ENCODE results near the gene ATG16L1.

DNA sequence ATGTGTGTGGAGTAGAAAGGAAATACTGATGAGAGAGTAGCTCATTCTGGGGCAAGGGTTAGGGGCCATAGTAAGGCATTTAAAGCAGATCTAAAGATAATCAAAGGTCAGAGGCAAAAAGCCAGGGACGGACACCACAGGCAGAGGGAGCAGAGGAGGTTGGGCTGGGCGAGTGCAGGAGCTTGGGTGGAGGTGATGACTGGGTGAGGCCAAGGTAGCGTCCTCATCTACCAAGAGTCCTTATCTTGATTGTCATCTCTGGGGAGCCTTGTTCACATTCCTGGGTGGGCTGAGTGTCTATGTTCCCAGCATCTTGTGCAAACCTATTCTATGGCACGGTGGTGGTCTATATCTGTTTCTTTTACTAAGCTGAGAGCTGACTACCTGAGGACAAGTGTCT lies 30.1 kb downstream of the ATG16L1 start:
- TF ChIP-seq, protein P1, sequence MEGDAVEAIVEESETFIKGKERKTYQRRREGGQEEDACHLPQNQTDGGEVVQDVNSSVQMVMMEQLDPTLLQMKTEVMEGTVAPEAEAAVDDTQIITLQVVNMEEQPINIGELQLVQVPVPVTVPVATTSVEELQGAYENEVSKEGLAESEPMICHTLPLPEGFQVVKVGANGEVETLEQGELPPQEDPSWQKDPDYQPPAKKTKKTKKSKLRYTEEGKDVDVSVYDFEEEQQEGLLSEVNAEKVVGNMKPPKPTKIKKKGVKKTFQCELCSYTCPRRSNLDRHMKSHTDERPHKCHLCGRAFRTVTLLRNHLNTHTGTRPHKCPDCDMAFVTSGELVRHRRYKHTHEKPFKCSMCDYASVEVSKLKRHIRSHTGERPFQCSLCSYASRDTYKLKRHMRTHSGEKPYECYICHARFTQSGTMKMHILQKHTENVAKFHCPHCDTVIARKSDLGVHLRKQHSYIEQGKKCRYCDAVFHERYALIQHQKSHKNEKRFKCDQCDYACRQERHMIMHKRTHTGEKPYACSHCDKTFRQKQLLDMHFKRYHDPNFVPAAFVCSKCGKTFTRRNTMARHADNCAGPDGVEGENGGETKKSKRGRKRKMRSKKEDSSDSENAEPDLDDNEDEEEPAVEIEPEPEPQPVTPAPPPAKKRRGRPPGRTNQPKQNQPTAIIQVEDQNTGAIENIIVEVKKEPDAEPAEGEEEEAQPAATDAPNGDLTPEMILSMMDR (IDR thresholded peaks at IDR 0.05) = no peak
- TF ChIP-seq POLR2AphosphoS5 (IDR thresholded peaks at IDR 0.05) = no peak

All from esophagus muscularis mucosa (tissue), 3 donors.